ENCODE data around the gene FHIT.
"Not testable (repeated sequence)": the region's sequence is repeated elsewhere in the genome, so short reads cannot be mapped to it uniquely, and the experiment has no call there.

Gene FHIT

DNA sequence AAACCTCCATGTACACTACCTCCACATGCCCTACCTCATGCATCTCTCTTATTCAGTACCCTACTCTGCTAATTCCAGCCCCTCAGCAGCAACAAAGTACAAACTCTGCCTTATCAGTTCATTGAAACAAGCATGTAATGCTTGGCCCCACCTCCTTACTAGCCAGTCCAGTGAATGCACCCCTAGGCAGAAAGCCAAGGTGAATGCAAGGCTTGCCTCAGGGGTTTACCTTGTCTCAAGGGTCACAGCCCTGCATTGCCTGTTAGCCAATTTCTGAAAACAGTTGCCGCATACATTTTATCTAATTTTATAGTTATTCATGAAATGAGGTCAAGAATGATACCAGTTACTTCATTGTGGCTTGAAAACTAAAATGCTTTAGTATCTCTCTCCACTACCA, 576.4 kb downstream of the FHIT start:
- no peak for DNase-seq

GRCh38 chr3:60673123-60673522, 578.1 kb downstream of the FHIT start:
- no peak for DNase-seq

DNA sequence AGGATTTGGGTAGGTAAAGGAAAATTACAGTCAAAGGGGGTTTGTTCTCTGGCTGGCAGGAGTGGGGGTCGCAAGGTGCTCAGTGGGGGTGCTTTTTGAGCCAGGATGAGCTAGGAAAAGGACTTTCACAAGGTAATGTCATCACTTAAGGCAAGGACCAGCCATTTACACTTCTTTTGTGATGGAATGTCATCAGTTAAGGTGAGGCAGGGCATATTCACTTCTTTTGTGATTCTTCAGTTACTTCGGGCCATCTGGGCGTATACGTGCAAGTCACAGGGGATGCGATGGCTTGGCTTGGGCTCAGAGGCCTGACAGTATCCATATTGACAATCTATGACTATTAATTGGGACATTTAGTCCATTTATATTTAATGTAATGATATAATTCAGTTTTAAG, 578.9 kb downstream of the FHIT start:
- DNase-seq, result not testable (repeated sequence)

DNA sequence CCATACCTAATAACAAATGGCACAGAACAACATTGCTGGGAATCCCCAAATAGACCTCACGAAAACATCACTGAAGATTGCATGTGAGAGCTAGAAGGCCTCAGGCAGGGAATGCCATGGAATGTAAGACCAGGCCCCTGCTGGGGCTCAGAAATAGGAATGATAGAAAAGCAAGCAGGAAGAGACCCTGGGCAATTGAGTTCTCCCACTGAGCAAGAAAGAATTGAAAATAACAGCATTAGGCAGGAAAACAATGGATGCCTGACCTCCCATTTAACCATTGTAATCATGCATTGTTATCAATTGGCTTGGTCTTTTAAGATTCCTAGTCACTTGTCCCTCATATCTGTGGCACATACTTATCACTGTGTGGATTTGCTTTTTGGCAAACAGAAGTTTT, 581.6 kb downstream of the FHIT start:
- no peak for DNase-seq

DNA sequence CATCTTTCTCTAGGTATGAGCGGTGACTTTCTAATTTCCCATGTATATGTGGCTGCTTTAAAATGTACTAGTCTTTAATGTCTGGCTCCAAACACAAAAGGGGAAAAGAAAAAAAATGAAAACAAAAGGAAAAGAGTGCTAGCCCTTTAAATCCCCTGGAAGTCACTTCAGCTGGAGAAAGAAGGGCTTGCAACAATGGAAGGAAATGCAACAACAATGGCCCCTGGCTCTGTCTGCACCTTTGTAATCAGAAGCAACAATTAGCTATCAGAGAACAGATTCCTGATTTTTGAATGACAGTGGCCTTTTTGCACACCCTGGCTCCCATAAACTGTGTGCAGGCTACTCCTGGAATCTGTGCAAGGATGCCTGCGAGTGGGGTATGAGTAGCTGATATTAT, 591.2 kb downstream of the FHIT start:
- no peak for DNase-seq

- no peak for DNase-seq
These were observed 592.2 kb downstream of the FHIT start for GRCh38 chr3:60659098-60659497.

DNA sequence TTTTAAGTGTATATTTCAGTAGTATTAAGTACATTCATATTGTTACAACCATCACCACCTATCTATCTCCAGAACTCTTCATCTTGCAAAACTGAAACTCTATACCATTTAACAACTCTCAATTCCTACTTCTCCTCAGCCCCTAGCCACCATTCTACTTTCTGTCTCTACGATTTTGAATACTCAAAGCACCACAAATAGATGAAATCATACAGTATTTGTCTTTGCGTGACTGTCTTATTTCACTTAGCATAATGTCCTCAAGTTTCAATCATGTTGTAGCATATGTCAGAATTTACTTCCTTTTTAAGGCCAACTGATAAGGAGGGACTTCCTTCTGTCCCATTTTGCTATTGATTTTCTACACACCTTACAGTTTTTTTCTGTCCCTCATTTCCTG, 593.3 kb downstream of the FHIT start:
- DNase-seq, result no peak

GRCh38 chr3:60652829-60653228, 598.4 kb downstream of the FHIT start:
- no peak for DNase-seq

- DNase-seq, result no peak
These were observed 599.5 kb downstream of the FHIT start for GRCh38 chr3:60651799-60652198.

- DNase-seq, result no peak
These were observed 601.1 kb downstream of the FHIT start for GRCh38 chr3:60650171-60650570.

DNA sequence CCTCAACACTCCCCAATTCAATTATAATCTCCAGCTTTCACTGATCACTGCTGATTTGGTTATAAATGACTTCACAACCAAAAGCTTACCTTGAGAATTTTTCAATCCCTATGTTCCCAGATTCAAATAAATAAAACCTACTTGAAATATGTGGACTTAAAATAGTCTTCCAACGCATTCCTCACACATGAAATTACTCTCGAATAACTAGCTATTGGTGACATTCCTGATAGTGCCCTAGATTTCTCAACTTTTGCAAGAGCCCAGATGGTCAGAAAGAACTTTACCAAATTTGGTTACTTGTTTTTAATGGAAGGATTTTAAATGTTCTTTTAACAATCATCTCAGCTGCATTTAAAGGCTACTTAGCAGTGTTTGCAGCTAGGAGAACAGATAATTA, 605.5 kb downstream of the FHIT start:
- DNase-seq, result no peak

DNA sequence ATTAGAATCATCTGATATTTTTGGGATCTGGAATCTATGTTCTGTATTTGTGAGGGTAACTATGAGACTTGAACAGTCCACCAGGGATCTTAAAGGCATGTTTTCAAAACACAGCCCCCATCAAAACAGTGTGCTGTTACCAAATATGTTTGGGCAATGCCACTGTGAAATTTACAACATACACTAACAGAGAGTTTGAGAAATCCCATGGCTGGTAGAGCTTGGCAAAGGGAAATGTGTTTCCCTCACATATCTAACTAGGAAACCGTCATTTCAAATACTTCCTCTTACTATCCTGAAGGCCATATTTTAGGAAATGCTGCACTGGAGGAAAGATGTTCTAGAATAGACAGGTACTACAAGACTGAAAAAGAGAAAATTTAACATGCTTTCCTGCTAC, 607.4 kb downstream of the FHIT start:
- no peak for DNase-seq

DNA sequence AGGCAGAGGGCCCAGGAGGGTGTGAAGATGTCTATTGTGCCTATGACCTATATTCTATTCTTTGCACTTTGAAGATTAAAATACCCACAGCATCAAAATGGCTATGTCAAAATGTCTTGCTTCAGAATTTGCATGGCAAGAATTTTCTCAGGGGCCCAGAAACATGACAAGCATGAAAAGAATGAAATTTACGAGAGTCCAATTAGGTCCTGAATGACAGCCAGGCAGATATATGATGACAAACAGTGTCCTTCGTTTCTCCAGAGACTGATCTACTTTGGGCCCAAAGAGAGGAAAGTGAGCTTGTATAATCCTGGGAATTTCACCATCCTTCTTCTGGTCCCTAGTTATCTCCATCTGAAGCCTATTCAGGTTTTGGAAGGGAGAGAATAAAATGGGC, 609.9 kb downstream of the FHIT start:
- DNase-seq, result no peak

DNA sequence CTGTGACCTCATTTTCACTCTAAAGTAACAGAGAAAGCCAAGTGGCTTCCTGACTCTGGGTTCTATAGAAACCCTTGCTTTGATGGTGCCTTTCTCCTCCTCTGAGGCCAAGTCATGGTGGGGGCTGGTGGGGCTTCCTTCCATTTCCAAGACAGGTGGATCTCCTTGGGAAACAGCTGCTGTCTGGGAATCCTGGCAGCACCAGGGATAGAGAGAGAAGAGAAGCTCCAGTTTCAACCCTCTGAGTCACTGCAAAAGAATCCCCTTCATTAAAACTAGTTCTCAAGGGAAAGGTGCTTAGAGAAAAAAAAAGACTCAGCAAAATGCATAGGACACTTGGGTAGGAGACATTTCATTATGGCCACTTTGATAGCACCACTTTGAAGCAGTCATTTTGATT, 614.4 kb downstream of the FHIT start:
- DNase-seq, result no peak

- no peak for DNase-seq
These were observed 617.6 kb downstream of the FHIT start for GRCh38 chr3:60633644-60634043.

DNA sequence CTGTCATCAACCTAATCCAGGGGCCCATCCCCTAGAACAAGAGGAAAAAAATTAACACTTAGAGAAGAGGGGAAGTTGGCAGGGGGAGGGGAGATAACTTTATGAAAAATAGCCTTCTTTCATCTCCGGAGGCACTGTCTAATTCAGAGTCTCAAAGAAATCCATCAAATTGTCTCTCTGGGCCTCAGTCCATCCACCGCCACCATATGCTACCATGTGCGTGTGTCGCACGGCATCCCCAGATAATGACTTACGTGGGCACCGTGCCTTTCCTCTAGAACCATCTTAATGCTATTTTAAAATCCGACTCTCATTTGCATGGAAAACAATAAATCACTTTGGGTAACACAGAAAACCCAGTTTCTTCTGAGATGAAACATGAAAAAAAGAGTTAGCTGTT, 619.7 kb downstream of the FHIT start:
- no peak for DNase-seq

GRCh38 chr3:60630953-60631352, 620.3 kb downstream of the FHIT start:
- DNase-seq, result no peak

- DNase-seq, result no peak
These were observed 621.4 kb downstream of the FHIT start for GRCh38 chr3:60629816-60630215.

DNA sequence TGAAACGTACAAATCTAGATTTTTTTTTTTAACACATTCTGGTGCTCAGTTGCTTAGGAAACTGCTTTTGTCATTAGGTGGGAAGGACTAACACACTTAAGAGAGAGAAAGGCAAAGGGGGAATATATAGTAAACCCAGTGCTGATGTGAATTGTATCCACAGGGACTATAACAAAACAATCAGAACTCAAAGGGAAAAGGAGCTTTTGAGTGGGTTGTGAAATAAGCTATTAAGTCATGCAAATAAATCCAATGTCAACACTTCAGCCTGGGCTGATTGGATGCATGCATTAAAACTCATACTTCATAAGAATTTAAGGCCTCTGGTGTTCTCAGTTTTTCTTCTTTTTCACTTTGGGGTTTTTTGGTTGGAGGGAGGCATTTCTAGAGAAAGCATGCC, 628.9 kb downstream of the FHIT start:
- DNase-seq, result no peak

GRCh38 chr3:60617188-60617587, 634.1 kb downstream of the FHIT start:
- no peak for DNase-seq

- no peak for DNase-seq
These were observed 637.4 kb downstream of the FHIT start for GRCh38 chr3:60613769-60614303.

DNA sequence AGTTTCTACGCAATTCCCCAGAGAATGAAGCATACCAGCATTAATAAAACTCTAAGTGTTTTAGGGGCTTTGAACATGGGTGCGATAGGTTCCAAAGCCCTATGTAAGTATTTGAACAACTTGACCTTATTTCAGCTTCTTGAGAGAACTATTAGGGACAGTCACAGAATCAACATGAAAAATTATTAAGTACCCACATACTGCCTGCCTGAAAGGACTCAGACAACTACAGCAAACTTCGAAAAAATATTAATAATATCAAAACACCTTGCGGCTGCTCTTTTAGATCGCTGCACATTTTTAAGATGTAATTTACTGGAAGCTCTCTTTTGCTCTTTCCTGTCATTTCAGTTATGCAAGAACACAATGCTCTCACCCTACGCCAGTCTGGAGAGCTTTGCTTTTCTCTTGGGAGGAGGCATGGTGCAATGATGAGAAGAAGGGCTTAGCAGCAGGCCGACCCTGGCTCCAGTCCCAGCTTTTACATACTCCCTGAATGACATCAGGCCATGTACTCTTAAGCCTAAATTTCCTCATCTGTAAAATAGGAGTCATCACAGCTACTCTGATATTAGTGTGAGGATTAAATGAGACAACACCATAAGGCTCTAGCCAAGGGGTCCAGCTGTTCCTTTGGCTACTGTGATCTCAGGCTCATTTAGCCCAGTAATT, 640.7 kb downstream of the FHIT start:
- no peak for DNase-seq

- no peak for DNase-seq
These were observed 641.8 kb downstream of the FHIT start for GRCh38 chr3:60609446-60609845.

GRCh38 chr3:60603860-60604259, 647.4 kb downstream of the FHIT start:
- no peak for DNase-seq

GRCh38 chr3:60600848-60601247, 650.4 kb downstream of the FHIT start:
- DNase-seq, result no peak

All from CD4-positive, alpha-beta T cell treated with Interleukin-1 beta for 1 hour (primary cell).